ENCODE results near the gene S100A11.
"Not testable (repeated sequence)": the region's sequence is repeated elsewhere in the genome, so short reads cannot be mapped to it uniquely, and the experiment has no call there.

The S100A11 gene

GRCh38 chr1:152036267-152037216 is at the start of gene S100A11:
TSS of gene S100A11 (minus strand) at chr1:152037004. CDS start at chr1:152036915, 89 bp downstream.
- Histone ChIP-seq H3K4me3 (ENCODE audit: low read length in 2 of 2) (peak within 1 kb of the TSS; percentile 84 to 90), H3K27me3 (ENCODE audit: control insufficient read depth in 1 of 2, insufficient read depth in 2 of 2, low read length in 2 of 2) (peaks cover 0 to 2% of the 10 kb centered on the region in 2 donors), H3K27ac (ENCODE audit: low read length) (peak within 1 kb of the TSS; percentile 76), H3K4me1 (ENCODE audit: control insufficient read depth, insufficient read depth, low read length) (peaks cover 12% of the 10 kb centered on the region), H3K9me3 (ENCODE audit: control insufficient read depth in 2 of 2, low read length in 2 of 2) (no peaks in the 10 kb centered on the region), H3K9ac (ENCODE audit: low read length in 2 of 2) (peak within 1 kb of the TSS; percentile 90), H3K36me3 (ENCODE audit: control insufficient read depth in 2 of 2, insufficient read depth in 2 of 2, low read length in 2 of 2) (peaks cover 5 to 7% of the 10 kb centered on the region in 2 donors)

- H3K27me3 ChIP-seq (ENCODE audit: control insufficient read depth in 1 of 2, insufficient read depth in 2 of 2, low read length in 2 of 2), result peaks cover 4 to 7% of the 10 kb centered on the region in 2 donors
- no peaks in the 10 kb centered on the region for H3K9me3 ChIP-seq (ENCODE audit: control insufficient read depth in 2 of 2, low read length in 2 of 2)
- no peaks in the 10 kb centered on the region for H3K4me1 ChIP-seq (ENCODE audit: control insufficient read depth, insufficient read depth, low read length)
- H3K9ac ChIP-seq (ENCODE audit: low read length in 2 of 2), result no peak overlapping the region
- H3K36me3 ChIP-seq (ENCODE audit: control insufficient read depth in 2 of 2, insufficient read depth in 2 of 2, low read length in 2 of 2), result no peaks in the 10 kb centered on the region
- H3K4me3 ChIP-seq (ENCODE audit: low read length in 2 of 2), result no peak overlapping the region
- H3K27ac ChIP-seq (ENCODE audit: low read length), result no peak overlapping the region
These were observed 48.0 kb upstream of the S100A11 start for GRCh38 chr1:152084853-152085252.

GRCh38 chr1:152081026-152081425 is 44.2 kb upstream of the S100A11 start:
- not testable (repeated sequence) for H3K27ac ChIP-seq (ENCODE audit: low read length); H3K4me1 ChIP-seq (ENCODE audit: control insufficient read depth, insufficient read depth, low read length); H3K27me3 ChIP-seq (ENCODE audit: control insufficient read depth in 1 of 2, insufficient read depth in 2 of 2, low read length in 2 of 2); H3K9me3 ChIP-seq (ENCODE audit: control insufficient read depth in 2 of 2, low read length in 2 of 2); H3K36me3 ChIP-seq (ENCODE audit: control insufficient read depth in 2 of 2, insufficient read depth in 2 of 2, low read length in 2 of 2); H3K9ac ChIP-seq (ENCODE audit: low read length in 2 of 2); H3K4me3 ChIP-seq (ENCODE audit: low read length in 2 of 2)

- H3K4me1 ChIP-seq (ENCODE audit: control insufficient read depth, insufficient read depth, low read length); H3K27me3 ChIP-seq (ENCODE audit: control insufficient read depth in 1 of 2, insufficient read depth in 2 of 2, low read length in 2 of 2); H3K27ac ChIP-seq (ENCODE audit: low read length); H3K36me3 ChIP-seq (ENCODE audit: control insufficient read depth in 2 of 2, insufficient read depth in 2 of 2, low read length in 2 of 2); H3K9me3 ChIP-seq (ENCODE audit: control insufficient read depth in 2 of 2, low read length in 2 of 2); H3K9ac ChIP-seq (ENCODE audit: low read length in 2 of 2); H3K4me3 ChIP-seq (ENCODE audit: low read length in 2 of 2): not testable (repeated sequence)
These were observed 43.7 kb upstream of the S100A11 start for GRCh38 chr1:152080494-152080893.

- Histone ChIP-seq H3K9ac (ENCODE audit: low read length in 2 of 2) (no peak overlapping the region), H3K36me3 (ENCODE audit: control insufficient read depth in 2 of 2, insufficient read depth in 2 of 2, low read length in 2 of 2) (no peaks in the 10 kb centered on the region), H3K27ac (ENCODE audit: low read length) (no peak overlapping the region), H3K9me3 (ENCODE audit: control insufficient read depth in 2 of 2, low read length in 2 of 2) (no peaks in the 10 kb centered on the region), H3K4me1 (ENCODE audit: control insufficient read depth, insufficient read depth, low read length) (no peaks in the 10 kb centered on the region), H3K27me3 (ENCODE audit: control insufficient read depth in 1 of 2, insufficient read depth in 2 of 2, low read length in 2 of 2) (peaks cover 0 to 3% of the 10 kb centered on the region in 2 donors), H3K4me3 (ENCODE audit: low read length in 2 of 2) (no peak overlapping the region)
These were observed 42.1 kb upstream of the S100A11 start for GRCh38 chr1:152078831-152079441.

GRCh38 chr1:152072311-152072710 is 35.5 kb upstream of the S100A11 start:
- Histone ChIP-seq H3K4me1 (ENCODE audit: control insufficient read depth, insufficient read depth, low read length) (no peaks in the 10 kb centered on the region), H3K4me3 (ENCODE audit: low read length in 2 of 2) (no peak overlapping the region), H3K9me3 (ENCODE audit: control insufficient read depth in 2 of 2, low read length in 2 of 2) (no peaks in the 10 kb centered on the region), H3K27ac (ENCODE audit: low read length) (no peak overlapping the region), H3K27me3 (ENCODE audit: control insufficient read depth in 1 of 2, insufficient read depth in 2 of 2, low read length in 2 of 2) (peaks cover 2 to 3% of the 10 kb centered on the region in 2 donors), H3K9ac (ENCODE audit: low read length in 2 of 2) (no peak overlapping the region), H3K36me3 (ENCODE audit: control insufficient read depth in 2 of 2, insufficient read depth in 2 of 2, low read length in 2 of 2) (no peaks in the 10 kb centered on the region)

GRCh38 chr1:152071123-152071522 is 34.3 kb upstream of the S100A11 start:
- Histone ChIP-seq H3K27me3 (ENCODE audit: control insufficient read depth in 1 of 2, insufficient read depth in 2 of 2, low read length in 2 of 2) (peaks cover under 1 to 4% of the 10 kb centered on the region in 2 donors), H3K27ac (ENCODE audit: low read length) (no peak overlapping the region)

GRCh38 chr1:152067929-152068328 is 31.1 kb upstream of the S100A11 start:
- Histone ChIP-seq H3K4me1 (ENCODE audit: control insufficient read depth, insufficient read depth, low read length) (no peaks in the 10 kb centered on the region), H3K36me3 (ENCODE audit: control insufficient read depth in 2 of 2, insufficient read depth in 2 of 2, low read length in 2 of 2) (no peaks in the 10 kb centered on the region), H3K4me3 (ENCODE audit: low read length in 2 of 2) (no peak overlapping the region), H3K27me3 (ENCODE audit: control insufficient read depth in 1 of 2, insufficient read depth in 2 of 2, low read length in 2 of 2) (peaks cover 0 to 4% of the 10 kb centered on the region in 2 donors), H3K9ac (ENCODE audit: low read length in 2 of 2) (no peak overlapping the region), H3K27ac (ENCODE audit: low read length) (no peak overlapping the region), H3K9me3 (ENCODE audit: control insufficient read depth in 2 of 2, low read length in 2 of 2) (no peaks in the 10 kb centered on the region)

More at GRCh38 chr1:152071123-152071522, 34.3 kb upstream of the S100A11 start:
- no peak overlapping the region for H3K4me3 ChIP-seq (ENCODE audit: low read length in 2 of 2)
- H3K9me3 ChIP-seq (ENCODE audit: control insufficient read depth in 2 of 2, low read length in 2 of 2), result no peaks in the 10 kb centered on the region
- no peak overlapping the region for H3K9ac ChIP-seq (ENCODE audit: low read length in 2 of 2)
- H3K4me1 ChIP-seq (ENCODE audit: control insufficient read depth, insufficient read depth, low read length), result no peaks in the 10 kb centered on the region
- no peaks in the 10 kb centered on the region for H3K36me3 ChIP-seq (ENCODE audit: control insufficient read depth in 2 of 2, insufficient read depth in 2 of 2, low read length in 2 of 2)

- Histone ChIP-seq H3K36me3 (ENCODE audit: control insufficient read depth in 2 of 2, insufficient read depth in 2 of 2, low read length in 2 of 2) (no peaks in the 10 kb centered on the region), H3K9me3 (ENCODE audit: control insufficient read depth in 2 of 2, low read length in 2 of 2) (no peaks in the 10 kb centered on the region), H3K27me3 (ENCODE audit: control insufficient read depth in 1 of 2, insufficient read depth in 2 of 2, low read length in 2 of 2) (peaks cover 0 to 3% of the 10 kb centered on the region in 2 donors), H3K4me3 (ENCODE audit: low read length in 2 of 2) (no peak overlapping the region), H3K9ac (ENCODE audit: low read length in 2 of 2) (no peak overlapping the region), H3K27ac (ENCODE audit: low read length) (no peak overlapping the region), H3K4me1 (ENCODE audit: control insufficient read depth, insufficient read depth, low read length) (no peaks in the 10 kb centered on the region)
These were observed 30.3 kb upstream of the S100A11 start for GRCh38 chr1:152067150-152067549.

GRCh38 chr1:152061952-152062351 is 25.1 kb upstream of the S100A11 start:
- H3K4me3 ChIP-seq (ENCODE audit: low read length in 2 of 2), result no peak overlapping the region
- H3K9ac ChIP-seq (ENCODE audit: low read length in 2 of 2), result no peak overlapping the region
- H3K4me1 ChIP-seq (ENCODE audit: control insufficient read depth, insufficient read depth, low read length), result no peaks in the 10 kb centered on the region
- H3K9me3 ChIP-seq (ENCODE audit: control insufficient read depth in 2 of 2, low read length in 2 of 2), result peaks cover 0 to 3% of the 10 kb centered on the region in 2 donors
- H3K27me3 ChIP-seq (ENCODE audit: control insufficient read depth in 1 of 2, insufficient read depth in 2 of 2, low read length in 2 of 2), result peaks cover 0 to 19% of the 10 kb centered on the region in 2 donors
- no peak overlapping the region for H3K27ac ChIP-seq (ENCODE audit: low read length)
- H3K36me3 ChIP-seq (ENCODE audit: control insufficient read depth in 2 of 2, insufficient read depth in 2 of 2, low read length in 2 of 2), result no peaks in the 10 kb centered on the region
